GM12878 (cell line): ENCODE results near the gene ZNF680. TPM values are rescaled to one million over a fixed set of nuclear protein-coding genes. Genes with fewer than 3 reads are reported as not detected.

Experiments used
- ATAC-seq: fragments of 200-7000 bp; cut with Tn5 transposase; 3 replicates; pipeline ENCODE4 v1.9.1; 2020; ENCODE audit warnings: mild to moderate bottlenecking, moderate library complexity
- BruUV-seq: library from RNA; stranded (reverse); fragments of 400-500 nt; replicated peaks from 2 replicates; lab custom pipeline; 2021; lab: Mats Ljungman, UMichigan
- CTCF ChIA-PET: fragments of 300-600 bp; sonication (Branson Sonifier 250); formaldehyde crosslinking; extraction: SDS; loops from one replicate; lab custom pipeline; 2021; ENCODE audit warnings: inconsistent platforms; lab: Yijun Ruan, JAX
- POLR2A ChIA-PET: fragments of 350-600 bp; formaldehyde crosslinking; extraction: SDS; loops from one replicate; lab custom pipeline; 2021; ENCODE audit warnings: inconsistent platforms; lab: Charles Lee
- RAD21 ChIA-PET: fragments of 300-600 bp; sonication (Branson Sonifier 250); formaldehyde crosslinking; loops from one replicate; lab custom pipeline; 2023; ENCODE audit warnings: antibody characterized with exemption; ENCODE audit not compliant: unreplicated experiment; lab: Charles Lee
- SMC1A ChIA-PET: fragments of 300-600 bp; sonication (Branson Sonifier 250); formaldehyde crosslinking; loops from one replicate; lab custom pipeline; 2023; ENCODE audit not compliant: unreplicated experiment, uncharacterized antibody; lab: Charles Lee
- DNase-seq: peaks from one replicate; pipeline ENCODE4 v3.0.0-alpha.2; 2011; ENCODE audit warnings: low read depth, low spot score
- FAIRE-seq: peaks from 3 replicates; lab custom pipeline; 2011; peaks lifted over from hg19 to GRCh38; lab: Jason Lieb, UNC
- H2AFZ ChIP-seq: 2 replicates; pipeline ENCODE4 v1.6.0; 2011; ENCODE audit warnings: low read depth, low read length, control low read depth; ENCODE audit not compliant: control insufficient read depth
- H3K27ac ChIP-seq: 2 replicates; pipeline ENCODE4 v1.5.1; 2011; ENCODE audit warnings: control low read depth; ENCODE audit not compliant: control insufficient read depth, insufficient read depth
- H3K27me3 ChIP-seq, 2 experiments: replicated peaks in 1 of 2; 2 replicates each; pipeline versions ENCODE4 v1.6.0 to v1.6.1; 2011; ENCODE audit warnings: low read length in 1 of 2; ENCODE audit not compliant: control insufficient read depth in 2 of 2, insufficient read depth in 2 of 2
- H3K36me3 ChIP-seq, 2 experiments: 2 replicates each; pipeline ENCODE4 v1.5.1; 2011; ENCODE audit warnings: low read length in 1 of 2; ENCODE audit not compliant: control insufficient read depth in 2 of 2, insufficient read depth in 2 of 2
- H3K4me1 ChIP-seq: 2 replicates; pipeline ENCODE4 v1.6.1; 2011; ENCODE audit warnings: mild to moderate bottlenecking, low read length, moderate library complexity, mixed read lengths; ENCODE audit not compliant: control insufficient read depth, insufficient read depth
- H3K4me2 ChIP-seq: 2 replicates; pipeline ENCODE4 v1.6.0; 2011; ENCODE audit warnings: control low read depth; ENCODE audit not compliant: control insufficient read depth, insufficient read depth
- H3K4me3 ChIP-seq: fragments of 200-600 bp; sonication (generic); 2 replicates; pipeline ENCODE4 v1.5.1; 2016
- H3K79me2 ChIP-seq: 2 replicates; pipeline ENCODE4 v1.6.0; 2011; ENCODE audit warnings: low read length; ENCODE audit not compliant: control insufficient read depth, insufficient read depth
- H3K9ac ChIP-seq: 2 replicates; pipeline ENCODE4 v1.8.0; 2011; ENCODE audit warnings: low read length, control low read depth, mixed read lengths; ENCODE audit not compliant: control insufficient read depth, insufficient read depth
- H3K9me3 ChIP-seq: replicated peaks from 3 replicates; pipeline ENCODE4 v1.5.1; 2011; ENCODE audit warnings: mild to moderate bottlenecking, low read length; ENCODE audit not compliant: control insufficient read depth, insufficient read depth
- H4K20me1 ChIP-seq: 2 replicates; pipeline ENCODE4 v1.6.0; 2011; ENCODE audit not compliant: control insufficient read depth, insufficient read depth
- BMI1 ChIP-seq: fragments of 450-650 bp; IDR thresholded peaks from 2 replicates; pipeline ENCODE4 v1.6.1; 2016; ENCODE audit warnings: mild to moderate bottlenecking, moderate library complexity, borderline replicate concordance
- CBX5 ChIP-seq: sonication (generic); IDR thresholded peaks from 2 replicates; pipeline ENCODE4 v1.6.1; 2016; ENCODE audit warnings: low read depth, moderate library complexity, mild to moderate bottlenecking, inconsistent platforms
- GATAD2B ChIP-seq: fragments of 450-650 bp; conservative IDR thresholded peaks from 2 replicates; pipeline ENCODE4 v1.6.1; 2017; ENCODE audit warnings: low read depth, mild to moderate bottlenecking, moderate library complexity
- MTA2 ChIP-seq: fragments of 450-650 bp; IDR thresholded peaks from 2 replicates; pipeline ENCODE4 v1.6.1; 2016; ENCODE audit warnings: low read depth, mild to moderate bottlenecking, moderate library complexity
- RAD51 ChIP-seq: fragments of 450-650 bp; IDR thresholded peaks from 2 replicates; pipeline ENCODE4 v1.6.1; 2016; ENCODE audit warnings: moderate library complexity, mild to moderate bottlenecking, inconsistent platforms
- YBX1 ChIP-seq: fragments of 450-650 bp; IDR thresholded peaks from 2 replicates; pipeline ENCODE4 v1.6.1; 2016; ENCODE audit warnings: antibody characterized with exemption
- ZZZ3 ChIP-seq: IDR thresholded peaks from 2 replicates; pipeline ENCODE4 v1.6.1; 2011; ENCODE audit warnings: low read depth; ENCODE audit not compliant: control insufficient read depth, insufficient read length
- WGBS: methylation state at CpG from one replicate; pipeline ENCODE4 v1.1.6; 2016; ENCODE audit warnings: low lambda C conversion rate; ENCODE audit not compliant: insufficient replicate concordance, insufficient coverage; ENCODE audit errors: missing lambda C conversion rate; 5-methylcytosine and 5-hydroxymethylcytosine counted together
- in situ Hi-C: fragments of 300-500 bp; cut with MboI; formaldehyde crosslinking; loops from 9 replicates; pipeline ENCODE4 v1.14.3; 2018; ENCODE audit warnings: mixed read lengths
- intact Hi-C: fragments of 100-400 bp; cut with micrococcal nuclease; formaldehyde crosslinking; loops from one replicate; pipeline ENCODE4 v1.14.2; 2022; ENCODE audit not compliant: unreplicated experiment
- polyA plus RNA-seq, 11 experiments: library from polyadenylated mRNA; depleted of rRNA in 4 of 11; unstranded in 6 of 11; stranded (reverse) in 5 of 11; fragments of >200 nt; fragmentation: Nextera tagmentation in 4 of 11; fragmentation: Illumina TruSeq in 1 of 11; extraction: Ambion mirVana in 4 of 11; extraction: Trizol in 1 of 11; gene quantifications; 1 replicate in 1 of 11; 2 replicates in 10 of 11; pipeline versions ENCODE4 v1.2.1 to v1.2.3, GENCODE V29; 2011 to 2016; ENCODE audit warnings: inconsistent platforms in 2 of 11, missing spikeins in 2 of 11, low read depth in 1 of 11
- total RNA-seq, 4 experiments: library from RNA; depleted of rRNA in 3 of 4; stranded (reverse); fragments of >200 nt in 3 of 4; fragmentation: Illumina TruSeq in 1 of 4; extraction: Trizol in 1 of 4; gene quantifications; 2 replicates each; pipeline versions ENCODE4 v1.2.1 to v1.2.3, GENCODE V29; 2013 to 2021
- TF ChIP-seq, protein P1 (sequence below): fragments of 450-650 bp; IDR thresholded peaks from 2 replicates; pipeline ENCODE4 v1.6.1; 2016; ENCODE audit warnings: mild to moderate bottlenecking
- TF ChIP-seq, protein P2 (sequence below): IDR thresholded peaks from 2 replicates; pipeline ENCODE4 v1.6.1; 2012; ENCODE audit warnings: low read length, inconsistent platforms

ZNF680 gene
- total and polyA plus RNA-seq, 10 of the 15 experiments (the other 5 are each of a cell fraction or from before 2014, with no cell fraction given): 5.0 to 13.6 (median 7.8) TPM

DNA sequence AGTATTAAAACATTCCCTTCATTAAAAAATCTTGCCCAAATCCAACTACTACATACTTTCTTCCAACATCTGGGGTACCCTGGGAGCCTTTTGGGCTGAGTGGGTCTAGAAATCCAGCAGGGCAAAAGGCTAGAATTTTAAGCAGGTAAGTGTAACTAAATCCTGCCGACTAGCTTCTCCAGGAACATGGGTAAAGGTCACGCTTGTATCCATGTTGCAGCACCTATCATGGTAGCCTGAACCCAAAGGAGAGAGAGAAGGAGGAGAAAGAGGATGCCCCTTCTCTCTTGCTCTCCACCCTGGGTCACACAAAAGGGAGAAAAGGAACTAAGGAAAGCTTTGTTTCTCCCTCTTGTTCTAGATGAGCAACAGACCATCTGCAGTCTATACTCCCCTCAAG is 53.3 kb downstream of the ZNF680 start:
- Histone ChIP-seq H3K4me2 (no peak overlapping the region), H3K36me3 (no peaks in the 10 kb centered on the region), H3K4me1 (no peaks in the 10 kb centered on the region), H3K9ac (no peak overlapping the region), H3K27ac (no peak overlapping the region), H3K27me3 (no peaks in the 10 kb centered on the region), H4K20me1 (no peaks in the 10 kb centered on the region), H2AFZ (no peak overlapping the region), H3K79me2 (no peaks in the 10 kb centered on the region)
- CTCF ChIA-PET: no interaction called here
- POLR2A ChIA-PET: no interaction called here
- ATAC-seq: no peak
- SMC1A ChIA-PET: no interaction called here
- no TSS peak for BruUV-seq
- FAIRE-seq: no peak
- intact Hi-C loops (no loop called here), in situ Hi-C loops (no loop called here)
- DNase-seq: no peak
- TF ChIP-seq, protein P1, sequence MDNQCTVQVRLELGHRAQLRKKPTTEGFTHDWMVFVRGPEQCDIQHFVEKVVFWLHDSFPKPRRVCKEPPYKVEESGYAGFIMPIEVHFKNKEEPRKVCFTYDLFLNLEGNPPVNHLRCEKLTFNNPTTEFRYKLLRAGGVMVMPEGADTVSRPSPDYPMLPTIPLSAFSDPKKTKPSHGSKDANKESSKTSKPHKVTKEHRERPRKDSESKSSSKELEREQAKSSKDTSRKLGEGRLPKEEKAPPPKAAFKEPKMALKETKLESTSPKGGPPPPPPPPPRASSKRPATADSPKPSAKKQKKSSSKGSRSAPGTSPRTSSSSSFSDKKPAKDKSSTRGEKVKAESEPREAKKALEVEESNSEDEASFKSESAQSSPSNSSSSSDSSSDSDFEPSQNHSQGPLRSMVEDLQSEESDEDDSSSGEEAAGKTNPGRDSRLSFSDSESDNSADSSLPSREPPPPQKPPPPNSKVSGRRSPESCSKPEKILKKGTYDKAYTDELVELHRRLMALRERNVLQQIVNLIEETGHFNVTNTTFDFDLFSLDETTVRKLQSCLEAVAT: no peak
- TF ChIP-seq, protein P2, sequence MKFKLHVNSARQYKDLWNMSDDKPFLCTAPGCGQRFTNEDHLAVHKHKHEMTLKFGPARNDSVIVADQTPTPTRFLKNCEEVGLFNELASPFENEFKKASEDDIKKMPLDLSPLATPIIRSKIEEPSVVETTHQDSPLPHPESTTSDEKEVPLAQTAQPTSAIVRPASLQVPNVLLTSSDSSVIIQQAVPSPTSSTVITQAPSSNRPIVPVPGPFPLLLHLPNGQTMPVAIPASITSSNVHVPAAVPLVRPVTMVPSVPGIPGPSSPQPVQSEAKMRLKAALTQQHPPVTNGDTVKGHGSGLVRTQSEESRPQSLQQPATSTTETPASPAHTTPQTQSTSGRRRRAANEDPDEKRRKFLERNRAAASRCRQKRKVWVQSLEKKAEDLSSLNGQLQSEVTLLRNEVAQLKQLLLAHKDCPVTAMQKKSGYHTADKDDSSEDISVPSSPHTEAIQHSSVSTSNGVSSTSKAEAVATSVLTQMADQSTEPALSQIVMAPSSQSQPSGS: no peak
- no peak for TF ChIP-seq MTA2
- no peak for TF ChIP-seq RAD51
- TF ChIP-seq CBX5: peak; percentile 94; the same call in 1 of the 2 replicates
- no peak for TF ChIP-seq ZZZ3
- TF ChIP-seq YBX1: no peak
- TF ChIP-seq GATAD2B: no peak
- TF ChIP-seq BMI1: no peak
- TF ChIP-seq, all 136 proteins: peak for 1
- peaks cover 5% of the 10 kb centered on the region for H3K9me3 ChIP-seq
- RAD21 ChIA-PET: no interaction called here
- H3K4me3 ChIP-seq: no peak overlapping the region
- WGBS: 96% methylated on average over 2 of the region's 2 CpGs
